ENCODE measurements around the gene FAIM.

- TF ChIP-seq CTCF (IDR thresholded peaks at IDR 0.05; ENCODE audit: low read depth, low read length, missing input control), result peak; percentile 25
- TF ChIP-seq SP1 (IDR thresholded peaks at IDR 0.05), result no peak
- no peak for TF ChIP-seq HNF4A (conservative IDR thresholded peaks at IDR 0.05)
- TF ChIP-seq RXRA (IDR thresholded peaks at IDR 0.05), result no peak
- TF ChIP-seq REST (IDR thresholded peaks at IDR 0.05), result no peak
- peak; percentile 46 to 55 for TF ChIP-seq RAD21 (IDR thresholded peaks at IDR 0.05)
- TF ChIP-seq FOXA1 (IDR thresholded peaks at IDR 0.05), result no peak
- no peak for TF ChIP-seq YY1 (IDR thresholded peaks at IDR 0.05)
Measured at GRCh38 chr3:138567403-138567802, 41.2 kb upstream of the FAIM start.
